Measurements from ENCODE around the gene TLE2. TPM values are rescaled to one million over a fixed set of nuclear protein-coding genes. Genes with fewer than 3 reads are reported as not detected.

TLE2 gene
- total and polyA plus RNA-seq, 2 experiments from 2014 or later, result 36.2 to 71.1 TPM

GRCh38 chr19:2978166-2978767, 50.8 kb downstream of the TLE2 start:
- no peak for DNase-seq (ENCODE audit: low spot score)
- Histone ChIP-seq H3K9me2 (replicated peaks; ENCODE audit: insufficient read depth) (no peaks in the 10 kb centered on the region), H3K4me3 (no peak overlapping the region), H3K36me3 (replicated peaks; ENCODE audit: insufficient read depth, low read depth) (no peaks in the 10 kb centered on the region), H3K27ac (no peak overlapping the region), H3K9me3 (ENCODE audit: low read depth) (no peaks in the 10 kb centered on the region), H4K20me1 (ENCODE audit: insufficient read depth, poor library complexity, severe bottlenecking) (no peaks in the 10 kb centered on the region), H2AFZ (no peak overlapping the region), H3K79me2 (no peaks in the 10 kb centered on the region), H3K4me2 (no peak overlapping the region), H3K4me1 (ENCODE audit: insufficient read depth) (peaks cover 14% of the 10 kb centered on the region), H3K27me3 (no peaks in the 10 kb centered on the region)
- TF ChIP-seq CTCF (IDR thresholded peaks at IDR 0.05; ENCODE audit: poor library complexity), result no peak
- no peak for TF ChIP-seq EZH2phosphoT487 (IDR thresholded peaks at IDR 0.05; ENCODE audit: low read depth, severe bottlenecking, unreplicated experiment)
- no peak for TF ChIP-seq EZH2 (IDR thresholded peaks at IDR 0.05; ENCODE audit: borderline replicate concordance)
- WGBS (ENCODE audit: low lambda C conversion rate, missing lambda C conversion rate), result 74% methylated on average over 11 of the region's 11 CpGs

- Histone ChIP-seq H3K79me2 (no peaks in the 10 kb centered on the region), H3K27ac (no peak overlapping the region), H3K4me1 (ENCODE audit: insufficient read depth) (peaks cover 11% of the 10 kb centered on the region), H4K20me1 (ENCODE audit: insufficient read depth, poor library complexity, severe bottlenecking) (no peaks in the 10 kb centered on the region), H3K36me3 (replicated peaks; ENCODE audit: insufficient read depth, low read depth) (no peaks in the 10 kb centered on the region), H3K27me3 (no peaks in the 10 kb centered on the region), H3K4me3 (no peak overlapping the region), H3K9me3 (ENCODE audit: low read depth) (no peaks in the 10 kb centered on the region), H3K4me2 (peak overlapping the region; percentile 90), H2AFZ (no peak overlapping the region), H3K9me2 (replicated peaks; ENCODE audit: insufficient read depth) (no peaks in the 10 kb centered on the region)
- DNase-seq (ENCODE audit: low spot score), result no peak
- 46% methylated on average over 8 of the region's 10 CpGs for WGBS (ENCODE audit: low lambda C conversion rate, missing lambda C conversion rate)
- no peak for TF ChIP-seq EZH2phosphoT487 (IDR thresholded peaks at IDR 0.05; ENCODE audit: low read depth, severe bottlenecking, unreplicated experiment)
- no peak for TF ChIP-seq EZH2 (IDR thresholded peaks at IDR 0.05; ENCODE audit: borderline replicate concordance)
- no peak for TF ChIP-seq CTCF (IDR thresholded peaks at IDR 0.05; ENCODE audit: poor library complexity)
These were observed 51.3 kb downstream of the TLE2 start for GRCh38 chr19:2977746-2978138.

GRCh38 chr19:2977001-2977745, 51.9 kb downstream of the TLE2 start, which contains the start of gene TLE6:
TSS of gene TLE6 (plus strand) at chr19:2977564. CDS start at chr19:2978234, 670 bp downstream.
- peak within 1 kb of the TSS; percentile 63 for H2AFZ ChIP-seq
- H4K20me1 ChIP-seq (ENCODE audit: insufficient read depth, poor library complexity, severe bottlenecking), result no peaks in the 10 kb centered on the region
- H3K79me2 ChIP-seq, result no peaks in the 10 kb centered on the region
- H3K4me2 ChIP-seq, result peak within 1 kb of the TSS; percentile 90
- no peaks in the 10 kb centered on the region for H3K27me3 ChIP-seq
- peak; percentile 98 for DNase-seq (ENCODE audit: low spot score)
- TF ChIP-seq EZH2 (IDR thresholded peaks at IDR 0.05; ENCODE audit: borderline replicate concordance), result no peak
- no peak for TF ChIP-seq CTCF (IDR thresholded peaks at IDR 0.05; ENCODE audit: poor library complexity)
- no peak for TF ChIP-seq EZH2phosphoT487 (IDR thresholded peaks at IDR 0.05; ENCODE audit: low read depth, severe bottlenecking, unreplicated experiment)
- H3K27ac ChIP-seq, result no peak within 1 kb of the TSS
- H3K9me2 ChIP-seq (replicated peaks; ENCODE audit: insufficient read depth), result no peaks in the 10 kb centered on the region
- H3K9me3 ChIP-seq (ENCODE audit: low read depth), result no peaks in the 10 kb centered on the region
- H3K36me3 ChIP-seq (replicated peaks; ENCODE audit: insufficient read depth, low read depth), result no peaks in the 10 kb centered on the region
- under 1% methylated on average over 34 of the region's 51 CpGs for WGBS (ENCODE audit: low lambda C conversion rate, missing lambda C conversion rate)
- peak within 1 kb of the TSS; percentile 22 for H3K4me3 ChIP-seq
- H3K4me1 ChIP-seq (ENCODE audit: insufficient read depth), result peaks cover 7% of the 10 kb centered on the region
